GM19467 (cell line): Measurements from ENCODE around the gene FAM193B.
"Not testable (repeated sequence)": the region's sequence is repeated elsewhere in the genome, so short reads cannot be mapped to it uniquely, and the experiment has no call there.

ENCODE experiments used
- ATAC-seq: cut with Tn5 transposase; IDR thresholded peaks from one replicate; pipeline ENCODE4 v1.9.1; 2021; ENCODE audit warnings: mild to moderate bottlenecking, moderate library complexity; ENCODE audit not compliant: unreplicated experiment

The FAM193B gene

DNA sequence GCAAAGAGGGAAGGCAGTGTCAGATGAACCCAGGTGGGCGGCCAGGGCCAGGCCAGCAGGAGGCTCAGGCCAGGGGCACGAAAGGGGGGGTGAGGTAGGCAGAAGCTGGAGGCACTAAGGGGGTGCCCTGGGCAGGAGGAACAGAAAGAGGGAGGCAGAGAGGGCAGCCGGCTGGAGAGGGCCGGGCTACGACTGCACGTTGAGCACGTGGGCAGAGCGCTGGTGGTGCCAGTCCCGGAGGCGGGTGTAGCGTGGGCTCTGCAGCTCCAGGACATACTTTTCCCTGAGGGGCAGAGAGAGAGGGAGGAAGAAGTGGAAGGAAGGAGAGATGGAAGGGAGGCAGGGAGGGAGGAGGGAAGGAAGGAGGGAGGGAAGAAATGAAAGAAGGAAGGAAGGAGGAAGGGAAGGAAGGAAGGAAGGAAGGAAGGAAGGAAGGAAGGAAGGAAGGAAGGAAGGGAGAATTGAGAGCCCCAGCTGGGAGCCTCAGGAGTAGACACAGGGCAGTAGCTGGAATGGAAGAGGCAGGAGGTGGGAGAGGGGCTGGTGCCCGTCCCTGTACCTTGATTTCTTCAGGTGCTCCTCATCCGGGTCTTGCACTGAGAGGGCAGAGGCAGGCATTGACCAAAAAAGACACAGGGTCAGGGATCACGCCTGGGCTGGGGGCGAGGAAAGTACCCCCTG is 63.9 kb downstream of the FAM193B start:
- ATAC-seq = no peak

DNA sequence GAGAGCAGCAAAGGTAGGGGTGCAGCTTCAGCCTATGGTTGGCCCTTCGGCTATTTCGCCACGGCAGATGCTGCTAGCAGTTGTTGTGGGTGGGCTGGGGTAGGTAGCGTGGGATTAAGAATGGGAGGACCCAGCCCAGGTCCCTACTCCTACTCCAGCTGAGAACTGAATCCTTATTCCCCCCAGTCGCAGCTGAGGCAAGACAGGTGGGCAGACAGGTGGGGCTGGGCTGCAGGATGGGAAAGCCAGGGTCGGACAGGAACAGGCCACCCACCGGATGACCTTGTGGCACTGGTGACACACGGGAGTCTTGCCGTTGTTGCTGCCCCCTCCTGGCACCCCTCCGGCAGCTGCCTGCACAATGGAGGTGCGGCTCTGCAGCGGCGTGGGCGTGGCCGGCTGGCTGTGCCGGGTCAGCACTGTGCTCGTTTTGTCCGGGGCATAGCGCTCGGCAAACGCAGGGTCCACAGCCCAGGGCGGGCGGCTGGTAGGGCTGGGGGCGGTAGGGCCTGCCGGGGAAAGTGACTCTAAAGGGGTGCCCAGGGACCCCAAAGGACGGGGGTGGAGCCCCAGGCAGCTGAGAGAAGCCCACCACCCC is 65.1 kb downstream of the FAM193B start:
- no peak for ATAC-seq

DNA sequence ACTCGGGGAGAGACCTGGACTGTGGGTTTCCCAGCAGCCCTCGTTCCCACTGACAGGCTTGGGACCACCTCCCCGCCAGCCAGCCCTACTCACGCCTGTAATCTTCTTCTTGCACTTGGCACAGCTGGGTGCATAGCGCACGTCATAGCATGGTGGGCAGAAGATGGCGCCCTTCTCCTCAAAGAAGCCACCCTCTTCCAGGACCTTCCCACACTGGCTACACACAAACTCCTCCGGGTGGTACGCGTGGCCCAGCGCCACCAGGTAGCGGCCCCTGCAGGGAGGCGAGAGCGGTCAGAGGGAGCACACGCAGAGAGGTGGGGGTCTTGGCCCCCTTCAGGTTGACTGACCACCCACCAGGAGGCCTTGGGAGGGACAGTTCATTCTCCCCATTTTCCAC is 66.4 kb downstream of the FAM193B start:
- ATAC-seq = no peak

DNA sequence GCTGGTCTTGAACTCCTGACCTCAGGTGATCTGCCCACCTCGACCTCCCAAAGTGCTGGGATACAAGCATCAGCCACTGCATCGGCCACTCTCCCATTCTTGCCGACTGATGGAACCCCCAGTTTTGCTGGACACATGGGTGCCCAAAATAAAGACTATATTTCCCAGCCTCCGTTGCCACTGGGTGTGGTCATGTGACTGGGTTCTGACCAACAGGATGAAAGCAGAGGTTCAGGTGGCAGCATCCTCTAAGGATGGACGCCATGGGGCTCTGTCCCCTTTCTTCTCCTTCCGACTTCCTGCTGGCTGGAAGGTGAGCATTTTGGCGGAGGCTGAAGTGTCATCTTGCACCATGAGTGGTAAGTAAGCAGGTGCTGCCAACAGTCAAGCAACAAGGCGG is 67.2 kb downstream of the FAM193B start:
- ATAC-seq = no peak

DNA sequence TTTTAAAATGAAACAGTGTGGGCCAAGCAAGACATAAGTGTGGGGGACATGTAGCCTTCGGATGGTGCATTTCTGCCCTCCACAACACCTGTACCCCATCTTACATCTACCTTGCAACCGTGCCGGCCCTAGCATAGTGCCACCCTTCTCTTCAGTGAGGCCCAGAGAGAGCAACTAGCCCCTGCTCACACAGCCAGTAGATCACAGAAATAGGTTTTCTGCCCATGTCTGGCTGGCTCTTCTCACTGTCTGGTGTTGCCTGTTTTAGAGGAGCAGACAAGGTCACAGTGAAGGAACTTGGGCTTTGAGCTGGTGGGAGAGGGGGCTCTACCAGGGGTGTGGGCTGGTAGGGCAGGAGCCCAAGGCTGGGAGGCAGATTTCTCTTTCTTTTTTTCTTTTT is 68.1 kb downstream of the FAM193B start:
- no peak for ATAC-seq

DNA sequence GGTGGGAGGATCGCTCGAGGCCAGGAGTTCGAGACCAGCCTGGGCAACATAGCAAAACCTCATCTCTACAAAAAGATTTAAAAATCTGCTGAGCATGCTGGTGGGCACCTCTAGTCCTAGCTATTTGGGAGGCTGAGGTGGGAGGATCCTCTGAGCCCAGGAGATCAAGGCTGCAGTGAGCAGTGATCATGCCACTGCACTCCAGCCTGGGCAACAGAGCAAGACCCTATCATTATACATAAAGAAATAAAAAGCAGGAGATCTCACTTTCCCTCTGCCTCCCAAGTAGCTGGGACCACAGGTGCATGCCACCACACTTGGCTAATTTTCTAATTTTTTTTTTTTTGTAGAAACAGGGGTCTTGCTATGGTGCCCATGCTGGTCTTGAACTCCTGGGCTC is 68.6 kb downstream of the FAM193B start:
- ATAC-seq = not testable (repeated sequence)

DNA sequence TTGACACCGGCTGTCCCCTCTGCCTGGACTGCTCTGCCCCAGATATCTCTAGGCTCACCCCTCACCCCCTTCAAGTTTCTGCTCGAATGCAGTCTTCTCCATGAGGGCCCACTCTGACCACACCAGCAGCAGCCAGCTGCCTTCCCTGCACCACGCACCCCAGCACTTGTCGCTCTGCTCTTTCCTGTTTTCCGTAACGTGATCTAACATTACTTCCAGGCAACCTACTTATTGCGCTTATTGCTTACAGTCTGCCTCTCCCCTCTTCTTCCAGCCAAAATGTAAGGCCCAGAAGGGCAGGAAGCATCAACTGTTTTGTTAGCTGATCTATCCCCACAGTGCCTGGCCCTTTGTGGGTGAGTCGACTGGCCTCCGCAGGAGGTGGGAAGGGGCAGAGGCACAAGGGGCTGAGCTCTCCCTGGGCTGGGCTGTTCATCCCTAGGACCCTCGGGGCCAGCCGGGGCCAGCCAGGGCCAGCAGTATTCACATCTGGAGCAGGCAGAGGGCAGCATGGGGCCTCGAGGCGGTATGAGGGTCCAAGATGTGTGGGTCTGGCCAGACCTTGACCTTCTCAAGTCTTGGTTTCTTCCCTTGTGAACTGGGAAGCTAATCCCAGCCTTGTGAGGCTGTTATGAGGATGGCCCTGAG is 69.3 kb downstream of the FAM193B start:
- no peak for ATAC-seq

DNA sequence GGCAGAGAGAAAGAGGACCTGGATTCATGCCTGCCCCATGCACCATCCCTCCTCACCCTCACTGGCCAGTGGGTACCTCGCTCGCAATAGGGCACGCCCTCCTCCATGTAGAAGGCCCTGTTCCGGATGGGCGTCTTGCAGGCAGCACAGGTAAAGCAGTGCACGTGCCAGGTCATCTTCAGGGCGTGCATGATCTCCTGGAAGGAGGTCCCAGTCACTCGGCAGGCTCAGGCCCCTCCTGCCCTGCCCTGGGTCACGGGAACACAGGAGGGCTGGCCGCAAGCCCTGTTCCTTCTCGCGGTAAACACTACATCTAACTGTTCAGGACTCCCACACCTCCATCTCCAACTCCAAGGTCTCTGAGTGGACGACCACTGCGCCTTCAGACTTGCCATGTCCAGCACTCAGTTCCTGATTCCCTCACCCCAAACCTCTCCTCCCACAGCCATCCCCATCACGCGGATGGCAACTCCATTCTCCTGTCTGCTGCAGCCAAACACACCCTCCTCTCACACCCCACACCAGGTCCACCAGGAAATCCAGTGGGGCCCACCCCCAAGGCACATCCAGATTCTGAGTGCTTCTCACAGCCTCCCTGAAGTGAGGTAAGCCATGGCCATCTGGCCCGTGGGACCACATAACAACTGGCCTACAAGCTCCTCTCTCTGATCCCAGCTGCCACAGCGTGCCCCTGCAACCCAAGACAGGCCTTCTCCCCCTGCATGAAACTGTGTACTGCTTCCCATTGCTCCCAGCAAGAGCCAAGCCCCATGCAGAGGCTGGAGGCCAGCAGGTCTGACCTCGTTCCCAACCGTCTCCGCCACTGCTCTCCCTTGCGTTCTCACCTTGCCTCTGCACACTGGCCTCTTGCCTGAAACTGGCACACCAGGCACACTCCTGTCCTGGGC is 70.1 kb downstream of the FAM193B start:
- ATAC-seq = no peak

DNA sequence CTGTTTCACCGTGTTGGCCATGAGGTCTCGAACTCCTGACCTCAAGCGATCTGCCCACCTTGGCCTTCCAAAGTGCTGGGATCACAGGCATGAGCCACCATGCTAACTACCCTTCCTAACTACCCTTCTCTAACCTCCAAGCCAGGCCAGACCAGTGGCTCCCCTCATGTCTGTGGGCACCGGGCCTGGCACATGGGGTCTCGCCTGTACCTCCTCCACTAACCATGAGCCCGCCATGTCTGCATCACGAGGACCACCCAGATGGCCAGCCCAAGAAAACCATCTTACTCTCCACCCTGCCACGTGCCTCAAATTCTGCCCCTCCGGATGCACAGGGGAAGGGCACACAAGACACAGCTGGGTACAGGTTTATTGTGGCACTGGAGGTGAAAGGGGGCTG is 71.3 kb downstream of the FAM193B start:
- ATAC-seq = no peak

DNA sequence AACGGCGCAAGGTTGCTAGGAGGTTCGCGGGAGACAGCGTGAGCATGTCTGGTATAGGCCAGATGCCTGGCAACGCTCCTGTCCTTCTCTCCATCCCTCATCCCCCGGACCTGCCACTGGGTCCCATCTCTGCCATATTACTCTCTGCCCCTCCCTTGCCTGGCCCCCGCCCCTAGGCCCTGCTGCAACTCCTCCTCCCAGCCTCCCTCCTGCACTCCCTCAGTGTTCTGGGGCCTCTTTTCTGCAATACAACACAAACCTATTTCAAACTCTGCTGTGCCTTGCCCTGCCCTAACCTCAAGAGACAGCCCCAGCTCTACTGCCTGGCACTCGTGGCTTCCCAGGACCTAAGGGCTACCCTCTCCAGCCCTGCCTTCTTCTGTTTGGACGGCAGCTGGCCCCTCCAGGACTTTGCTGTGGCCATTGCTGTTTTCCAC is 72.0 kb downstream of the FAM193B start:
- no peak for ATAC-seq

GRCh38 chr5:177479774-177480173 is 74.6 kb downstream of the FAM193B start:
- no peak for ATAC-seq

DNA sequence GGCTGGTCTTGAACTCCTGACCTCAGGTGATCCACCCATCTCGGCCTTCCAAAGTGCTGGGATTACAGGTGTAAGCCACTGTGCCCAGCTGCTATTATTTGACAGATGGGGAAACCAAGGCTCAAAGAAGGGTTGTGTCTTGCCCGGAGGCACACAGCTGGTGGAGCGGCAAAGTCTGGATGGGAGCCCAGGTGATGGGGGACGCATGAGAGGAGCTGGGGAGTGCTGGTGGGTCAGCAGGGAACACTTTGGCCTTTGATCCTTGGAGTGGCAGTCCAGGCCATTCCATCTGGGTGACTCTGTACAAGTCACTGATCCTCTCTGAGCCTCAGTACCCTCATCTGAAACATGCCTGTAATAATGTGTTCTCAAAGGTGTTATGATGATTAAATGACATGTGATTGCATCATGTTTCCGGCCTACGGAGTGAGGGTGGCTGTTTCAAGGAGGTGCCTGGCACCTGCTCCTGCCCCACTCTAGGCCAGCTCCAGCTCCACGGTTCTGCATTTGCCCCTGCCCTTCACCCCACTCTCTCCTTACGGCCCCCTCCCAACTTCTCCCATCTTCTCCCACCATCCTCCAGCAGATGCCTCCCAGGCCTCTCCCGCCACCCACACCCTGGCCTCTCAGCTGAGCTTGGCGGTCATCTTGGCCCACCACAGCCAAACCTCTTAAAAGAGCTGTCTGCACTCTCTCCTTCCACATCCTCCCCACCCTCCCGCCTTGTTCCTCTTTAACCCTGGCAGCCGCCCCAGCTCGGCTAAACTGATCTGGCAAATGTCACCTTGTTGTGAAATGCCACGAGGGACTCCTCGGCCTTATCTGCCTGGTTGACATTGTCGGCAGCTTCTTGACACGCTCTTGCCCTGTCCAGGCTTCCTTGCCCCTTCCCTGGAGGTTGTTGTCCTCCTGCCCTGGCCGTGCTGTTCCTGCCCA is 75.4 kb downstream of the FAM193B start:
- ATAC-seq = no peak

DNA sequence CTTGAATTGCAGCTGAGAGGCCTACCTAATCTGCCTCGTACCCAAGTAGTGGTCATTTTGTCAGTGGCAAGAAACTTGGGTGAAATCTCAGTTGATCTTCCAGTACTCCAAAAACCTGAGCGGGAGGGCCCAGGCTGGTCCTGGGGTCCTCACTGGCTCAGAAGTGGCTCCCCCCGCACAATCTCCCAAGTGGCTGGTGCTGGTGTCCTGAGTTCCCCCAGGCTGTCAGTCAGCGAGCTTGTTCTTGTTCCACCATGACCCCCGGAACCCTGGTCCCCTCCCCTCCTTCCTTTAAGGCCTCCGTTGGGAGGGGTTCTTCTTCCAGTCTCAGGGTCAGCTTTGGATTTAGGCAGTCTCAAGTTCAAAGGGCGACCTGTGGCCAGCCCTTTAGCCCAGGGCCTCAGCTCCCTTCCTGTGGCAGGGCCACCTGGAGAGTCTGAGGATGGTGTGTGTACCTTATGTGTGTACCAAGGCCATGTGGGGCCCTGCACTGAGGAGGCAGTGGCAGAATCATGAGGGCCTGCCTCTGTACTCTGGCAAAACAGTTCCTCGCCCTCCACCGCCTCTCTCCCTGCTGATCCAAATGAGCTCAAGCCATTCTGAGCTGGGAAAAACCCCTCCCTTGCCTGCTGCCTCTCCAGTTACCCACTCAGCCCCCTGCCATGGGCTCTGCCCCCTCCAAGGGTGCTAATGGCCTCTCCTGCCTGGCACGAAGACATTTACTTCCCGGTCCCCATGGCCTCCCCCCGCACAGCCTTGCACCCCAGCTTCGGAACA is 76.5 kb downstream of the FAM193B start:
- ATAC-seq = no peak

DNA sequence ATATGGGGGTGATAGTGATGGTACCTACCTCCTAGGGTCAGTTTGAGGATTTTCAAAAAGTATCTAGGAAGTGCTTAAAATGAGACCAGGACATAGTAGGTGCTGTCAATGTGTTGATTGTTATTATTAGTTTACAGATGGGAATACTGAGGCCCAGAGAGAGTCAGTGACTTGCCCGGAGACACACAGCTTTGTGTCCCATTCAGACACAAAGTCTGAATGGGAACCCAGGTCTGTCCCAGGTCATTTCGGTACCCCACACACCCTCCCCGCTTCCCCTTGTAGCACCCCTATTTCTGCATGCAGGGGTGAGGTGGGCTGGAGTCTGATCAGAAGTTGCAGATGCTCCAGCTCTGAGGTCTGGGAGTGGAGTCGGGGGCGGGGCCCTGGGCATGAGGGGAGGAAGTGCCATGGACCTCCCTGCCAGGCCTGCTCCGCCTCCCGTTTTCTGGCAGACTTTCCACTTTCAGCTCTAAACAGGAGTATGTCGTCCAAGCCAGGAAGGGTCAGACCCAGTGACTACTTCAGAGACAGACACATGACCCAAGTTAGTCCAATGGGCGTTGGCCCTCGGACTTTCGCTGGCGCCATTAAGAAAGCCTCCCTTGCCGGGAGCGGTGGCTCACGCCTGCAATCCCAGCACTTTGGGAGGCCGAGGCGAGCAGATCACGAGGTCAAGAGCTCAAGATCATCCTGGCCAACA is 77.7 kb downstream of the FAM193B start:
- ATAC-seq = no peak

DNA sequence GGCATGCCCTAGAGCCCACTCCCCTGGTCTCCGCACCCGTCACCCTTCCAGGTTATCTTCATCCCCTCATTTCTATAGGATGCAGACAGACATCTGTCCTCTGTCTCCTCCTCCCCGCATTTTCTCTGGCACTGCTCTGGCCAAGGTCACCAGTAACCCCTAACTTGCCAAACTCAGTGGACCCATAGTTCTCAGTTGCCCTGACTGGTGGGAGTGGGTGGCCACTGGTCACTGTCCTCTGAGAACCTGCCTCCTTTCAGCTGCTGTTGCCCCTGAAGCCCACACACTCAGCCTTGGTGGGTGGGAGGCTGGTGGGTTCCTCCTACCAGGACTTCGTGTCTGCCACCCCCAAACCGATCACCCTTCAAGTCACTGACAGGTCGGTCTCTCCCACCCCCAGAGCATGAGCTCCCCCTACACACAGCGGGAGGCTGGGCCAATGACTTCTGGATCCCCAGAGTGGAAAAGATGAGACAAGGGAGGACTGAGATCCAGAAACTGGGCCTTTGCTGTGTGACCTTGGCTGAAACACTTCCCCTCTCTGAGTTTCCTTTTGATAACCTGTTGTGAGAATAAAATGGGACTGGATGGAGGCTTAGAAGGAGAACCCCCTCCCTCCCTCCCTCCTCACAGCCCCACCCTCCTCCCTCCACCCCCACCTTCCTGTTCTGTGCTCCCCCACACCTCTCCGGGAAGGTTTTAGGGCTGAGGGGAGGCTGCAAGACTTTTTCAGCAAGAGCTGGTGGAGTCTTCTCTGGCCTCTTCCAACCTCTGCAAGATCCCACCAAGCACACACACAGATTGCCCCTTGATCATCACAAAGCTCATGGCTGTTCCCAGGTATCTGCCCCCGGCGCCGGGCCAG is 78.6 kb downstream of the FAM193B start:
- no peak for ATAC-seq

DNA sequence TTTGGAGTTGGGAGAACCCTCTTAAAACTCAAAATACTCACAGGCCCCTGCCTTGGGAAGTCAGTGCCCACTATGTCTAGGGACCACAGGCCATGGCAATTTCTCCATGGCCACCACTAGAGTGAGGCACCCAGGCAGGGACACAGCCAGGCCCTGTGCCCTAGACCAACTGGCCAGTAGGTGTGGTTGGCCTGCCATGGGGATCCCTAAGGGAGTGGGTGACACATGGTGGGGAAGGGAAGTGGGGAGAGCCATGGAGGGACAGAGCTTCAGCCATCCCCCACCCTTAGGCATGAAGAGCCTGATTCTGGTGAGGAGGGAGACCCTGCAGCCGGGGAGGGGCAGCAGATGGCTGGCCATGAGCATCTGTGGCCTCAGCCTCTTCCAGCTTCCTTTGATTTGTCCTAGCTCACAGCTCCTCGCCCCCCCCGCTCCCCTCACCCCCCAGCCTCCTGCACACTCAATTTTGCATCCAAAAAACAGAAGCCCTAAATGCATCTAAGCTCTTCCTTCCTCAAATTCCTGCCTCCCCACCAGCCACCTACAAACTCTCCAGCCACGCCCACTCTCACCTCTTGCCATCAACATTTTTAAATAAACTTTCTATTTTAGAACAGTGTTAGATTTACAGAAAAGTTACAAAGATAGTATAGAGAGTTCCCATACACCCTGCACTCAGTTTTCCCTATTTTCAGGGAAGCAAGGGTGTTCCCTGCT is 79.4 kb downstream of the FAM193B start:
- no peak for ATAC-seq

- ATAC-seq = no peak
Measured at GRCh38 chr5:177474002-177474476, 80.3 kb downstream of the FAM193B start.
